ENCODE measurements around the gene CDC40.

GRCh38 chr6:110221738-110222137, 41.5 kb downstream of the CDC40 start:
- no peak for TF ChIP-seq CTCF (IDR thresholded peaks at IDR 0.05)
- no peak for TF ChIP-seq ZFX (IDR thresholded peaks at IDR 0.05; ENCODE audit: borderline replicate concordance)

Data from 22Rv1 (cell line).